Measurements from ENCODE around the gene IL17D. TPM values are rescaled to one million over a fixed set of nuclear protein-coding genes. Genes with fewer than 3 reads are reported as not detected.
"Not testable (repeated sequence)": the region's sequence is repeated elsewhere in the genome, so short reads cannot be mapped to it uniquely, and the experiment has no call there.

The IL17D gene
- total RNA-seq, 4 donors from 2014 or later, result 1.7 to 21.4 (median 5.3) TPM

DNA sequence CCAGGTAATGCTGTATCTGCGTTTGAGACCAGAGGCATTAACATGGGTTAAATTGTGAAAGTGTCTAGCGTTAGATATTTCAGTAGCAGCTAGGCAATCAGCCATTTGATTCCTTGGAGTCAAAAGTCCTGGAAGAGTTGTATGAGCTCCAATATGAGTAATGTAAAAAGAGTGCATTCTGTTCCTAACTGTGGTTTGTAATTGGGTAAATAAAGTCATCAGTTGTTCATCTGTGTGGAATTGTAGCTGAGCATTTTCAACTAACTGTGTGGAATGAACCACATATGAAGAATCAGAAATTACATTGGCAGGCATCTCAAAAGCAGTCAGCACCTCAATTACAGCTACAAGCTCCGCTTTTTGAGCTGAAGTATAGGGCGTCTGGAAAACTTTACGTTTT, 22.0 kb upstream of the IL17D start:
- TF ChIP-seq EP300 (IDR thresholded peaks at IDR 0.05), result peak in 1 of 2 donors; percentile 20
- 45 to 76% methylated on average over 5 of the region's 5 CpGs for WGBS, 2 donors
- not testable (repeated sequence) for H3K4me3 ChIP-seq; H3K9me3 ChIP-seq; DNase-seq (ENCODE audit: low spot score in 2 of 2); H3K4me1 ChIP-seq; H3K27me3 ChIP-seq
- peak overlapping the region in 1 of 4 donors; percentile 22 for H3K27ac ChIP-seq
- peaks cover 0 to 30% (median 0%) of the 10 kb centered on the region in 3 donors for H3K36me3 ChIP-seq

DNA sequence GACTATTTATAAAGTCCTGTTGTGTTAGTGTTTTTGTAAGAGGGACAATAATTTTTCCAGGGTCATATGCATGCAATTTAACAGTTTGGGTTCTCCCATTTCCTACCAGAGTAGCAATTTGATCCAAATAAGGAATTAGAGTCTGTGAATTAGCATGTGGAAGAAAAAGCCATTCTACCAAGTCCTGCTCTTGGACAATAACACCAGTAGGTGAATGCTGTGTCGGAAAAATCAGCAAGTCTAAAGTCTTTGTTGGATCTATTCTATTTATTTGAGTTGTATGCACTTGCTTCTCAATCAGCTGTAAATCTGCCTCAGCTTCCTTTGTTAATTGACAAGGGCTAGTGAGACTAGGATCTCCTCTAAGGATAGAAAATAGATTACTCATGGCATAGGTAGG, 21.4 kb upstream of the IL17D start:
- Histone ChIP-seq H3K36me3 (peaks cover 0 to 25% (median 0%) of the 10 kb centered on the region in 3 donors), H3K9me3 (no peaks in the 10 kb centered on the region), H3K27me3 (no peaks in the 10 kb centered on the region), H3K4me1 (no peaks in the 10 kb centered on the region), H3K27ac (peak overlapping the region in 1 of 4 donors; percentile 22), H3K4me3 (no peak overlapping the region)
- WGBS, 2 donors, result 61 to 86% methylated on average over 1 of the region's 1 CpG
- no peak for TF ChIP-seq POLR2A (IDR thresholded peaks at IDR 0.05)
- no peak for TF ChIP-seq CTCF (IDR thresholded peaks at IDR 0.05)
- no peak for TF ChIP-seq EP300 (IDR thresholded peaks at IDR 0.05)
- DNase-seq (ENCODE audit: low spot score in 2 of 2), result no peak

- WGBS, 2 donors, result 86 to 94% methylated on average over 4 of the region's 4 CpGs
These were observed 19.5 kb upstream of the IL17D start for GRCh38 chr13:20684041-20684440.

DNA sequence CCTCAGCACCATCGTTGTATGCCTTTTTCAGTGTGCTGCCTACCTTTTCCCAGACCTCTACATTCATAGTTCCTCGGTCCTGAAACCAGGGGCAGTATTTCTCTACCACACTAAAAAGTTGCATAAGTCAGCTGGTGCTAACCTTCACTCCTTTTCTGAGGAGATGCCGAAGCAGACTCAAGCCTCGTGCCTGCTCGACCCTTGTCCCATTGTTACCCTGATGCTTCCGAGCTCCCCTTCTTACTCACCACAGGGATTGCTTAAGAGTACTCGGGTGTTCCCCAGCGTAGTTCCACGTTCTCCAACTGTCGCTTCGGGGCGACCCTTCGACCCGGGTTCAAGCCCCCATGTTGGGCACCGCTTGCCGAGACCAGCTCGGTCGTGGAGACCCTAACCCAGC, 19.0 kb upstream of the IL17D start:
- H3K9me3 ChIP-seq, result no peaks in the 10 kb centered on the region
- H3K36me3 ChIP-seq, result peaks cover 0 to 44% (median 0%) of the 10 kb centered on the region in 3 donors
- H3K4me3 ChIP-seq, result no peak overlapping the region
- no peak for DNase-seq (ENCODE audit: low spot score in 2 of 2)
- no peaks in the 10 kb centered on the region for H3K4me1 ChIP-seq
- H3K27me3 ChIP-seq, result no peaks in the 10 kb centered on the region
- WGBS, 2 donors, result 64 to 72% methylated on average over 17 of the region's 18 CpGs
- H3K27ac ChIP-seq, result no peak overlapping the region
- TF ChIP-seq EP300 (IDR thresholded peaks at IDR 0.05), result no peak
- no peak for TF ChIP-seq POLR2A (IDR thresholded peaks at IDR 0.05)
- TF ChIP-seq CTCF (IDR thresholded peaks at IDR 0.05), result no peak

More at GRCh38 chr13:20684041-20684440, 19.5 kb upstream of the IL17D start:
- Histone ChIP-seq H3K36me3 (peaks cover 0 to 39% (median 0%) of the 10 kb centered on the region in 3 donors), H3K27ac (no peak overlapping the region), H3K9me3 (no peaks in the 10 kb centered on the region), H3K4me3 (no peak overlapping the region), H3K27me3 (no peaks in the 10 kb centered on the region), H3K4me1 (no peaks in the 10 kb centered on the region)
- TF ChIP-seq EP300 (IDR thresholded peaks at IDR 0.05) (no peak), CTCF (IDR thresholded peaks at IDR 0.05) (no peak)
- no peak for DNase-seq (ENCODE audit: low spot score in 2 of 2)

- no peak for TF ChIP-seq CTCF (IDR thresholded peaks at IDR 0.05)
- no peak overlapping the region for H3K4me3 ChIP-seq
- H3K27ac ChIP-seq, result no peak overlapping the region
- 62 to 72% methylated on average over 6 of the region's 6 CpGs for WGBS, 2 donors
- no peaks in the 10 kb centered on the region for H3K9me3 ChIP-seq
- no peaks in the 10 kb centered on the region for H3K27me3 ChIP-seq
- DNase-seq (ENCODE audit: low spot score in 2 of 2), result no peak
- peaks cover 0 to 49% (median 0%) of the 10 kb centered on the region in 3 donors for H3K36me3 ChIP-seq
- H3K4me1 ChIP-seq, result no peaks in the 10 kb centered on the region
These were observed 18.4 kb upstream of the IL17D start for GRCh38 chr13:20685092-20685491.

DNA sequence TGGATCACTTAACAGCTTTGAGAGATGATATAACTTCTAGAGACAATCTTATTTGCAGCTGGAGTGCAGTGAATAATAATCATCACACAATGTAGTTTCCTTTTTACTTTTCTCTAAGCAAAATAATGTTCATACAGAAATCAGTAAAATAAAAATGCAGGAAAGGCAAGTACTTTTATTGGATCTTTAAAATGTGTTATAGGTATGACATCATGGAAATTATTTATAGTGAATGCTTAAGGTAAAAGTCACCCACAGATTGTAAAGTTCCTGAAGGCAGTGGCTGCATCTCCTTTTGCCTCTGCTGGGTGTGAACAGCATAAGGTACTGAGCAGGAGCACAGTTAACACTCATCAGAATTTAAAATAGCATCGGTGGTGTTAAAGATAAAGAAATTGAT, 17.3 kb upstream of the IL17D start:
- H3K36me3 ChIP-seq, result peaks cover 0 to 48% (median 0%) of the 10 kb centered on the region in 3 donors

More for the DNA sequence above, 17.3 kb upstream of the IL17D start:
- DNase-seq (ENCODE audit: low spot score in 2 of 2), result no peak
- no peak for TF ChIP-seq EP300 (IDR thresholded peaks at IDR 0.05)
- no peak for TF ChIP-seq POLR2A (IDR thresholded peaks at IDR 0.05)
- no peak for TF ChIP-seq CTCF (IDR thresholded peaks at IDR 0.05)
- no peaks in the 10 kb centered on the region for H3K4me1 ChIP-seq
- no peak overlapping the region for H3K27ac ChIP-seq
- whole genome bisulfite sequencing, 2 donors, result 85 to 92% methylated on average over 1 of the region's 1 CpG
- no peaks in the 10 kb centered on the region for H3K27me3 ChIP-seq
- no peak overlapping the region for H3K4me3 ChIP-seq
- no peaks in the 10 kb centered on the region for H3K9me3 ChIP-seq

All from tibial nerve (tissue), 4 donors.